Mucosa of descending colon (tissue), 3 donors: Measurements from ENCODE around the gene SRGAP3. TPM values are rescaled to one million over a fixed set of nuclear protein-coding genes. Genes with fewer than 3 reads are reported as not detected.

Source experiments
- ATAC-seq: fragments of 200-7000 bp; cut with Tn5 transposase; one replicate; pipeline ENCODE4 v1.9.1; 2020; ENCODE audit warnings: mild to moderate bottlenecking, moderate library complexity
- DNase-seq, 3 donors: peaks; one replicate each; pipeline ENCODE4 v3.0.0-alpha.2; 2020
- H3K36me3 ChIP-seq: fragments of 200-600 bp; one replicate; pipeline ENCODE4 v1.8.0; 2021; ENCODE audit warnings: low read depth, mild to moderate bottlenecking
- H3K4me1 ChIP-seq: fragments of 200-600 bp; one replicate; pipeline ENCODE4 v1.8.0; 2021; ENCODE audit warnings: low read depth, mild to moderate bottlenecking
- H3K4me3 ChIP-seq: fragments of 200-600 bp; one replicate; pipeline ENCODE4 v1.8.0; 2021; ENCODE audit warnings: mild to moderate bottlenecking
- H3K9me3 ChIP-seq: fragments of 200-600 bp; one replicate; pipeline ENCODE4 v1.8.0; 2021; ENCODE audit warnings: mild to moderate bottlenecking
- intact Hi-C, 2 donors: fragments of 100-400 bp; cut with DNase I in 1 of 2; cut with micrococcal nuclease in 1 of 2; formaldehyde crosslinking; loops; one replicate each; pipeline versions ENCODE4 v1.11.0 to v1.11.1; 2022; cut with DNase I, micrococcal nuclease
- total RNA-seq, 3 donors: library from RNA; stranded (reverse); fragmentation: NEBNext Ultra II Directional in 2 of 3; extraction: Animal tissue kit (Norgen Biotek cat#: 25700) in 2 of 3; gene quantifications; one replicate each; pipeline versions ENCODE4 v1.2.1 to v1.2.4, GENCODE V29; 2021 to 2023
- TF ChIP-seq, protein P1 (sequence below): fragments of 200-600 bp; IDR thresholded peaks from one replicate; pipeline ENCODE4 v1.8.0; 2022; ENCODE audit warnings: antibody characterized with exemption, mild to moderate bottlenecking
- donor health status: DM: no; HTN: no; CAD: no; lungs with moderate emphysema.
- donor health status: DM: no; HTN: no; CAD: no.
- donor health status: DM: no; HTN: yes; CAD: no.

The SRGAP3 gene
- total RNA-seq, 3 donors from 2014 or later: 6.4 to 9.0 (median 8.6) TPM

DNA sequence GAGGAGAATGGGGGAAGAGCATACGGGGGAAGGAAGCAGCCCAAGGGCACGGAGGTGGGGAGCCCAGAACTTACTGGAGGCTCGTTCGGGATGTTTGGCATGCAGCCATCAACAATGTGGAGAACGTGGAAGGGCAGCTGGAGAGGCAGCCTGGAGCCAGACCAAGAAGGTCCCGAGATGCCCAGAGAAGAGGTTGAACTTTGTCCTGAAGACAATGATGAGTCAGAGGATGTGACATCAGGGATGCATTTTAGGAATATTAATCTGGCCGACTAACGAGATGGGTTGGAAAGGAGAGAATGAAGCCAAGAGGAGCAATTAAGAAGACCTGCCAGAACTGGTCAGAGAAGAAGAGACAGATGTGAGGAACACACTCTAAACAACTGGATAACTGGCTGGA, 98.2 kb downstream of the SRGAP3 start:
- intact Hi-C loops: no loop called here

GRCh38 chr3:9149566-9149965, 99.9 kb downstream of the SRGAP3 start:
- DNase-seq (no peak), ATAC-seq (no peak)

More for the DNA sequence above, 98.2 kb downstream of the SRGAP3 start:
- no peak overlapping the region for H3K4me3 ChIP-seq
- ATAC-seq (no peak), DNase-seq (no peak)
- TF ChIP-seq, protein P1, sequence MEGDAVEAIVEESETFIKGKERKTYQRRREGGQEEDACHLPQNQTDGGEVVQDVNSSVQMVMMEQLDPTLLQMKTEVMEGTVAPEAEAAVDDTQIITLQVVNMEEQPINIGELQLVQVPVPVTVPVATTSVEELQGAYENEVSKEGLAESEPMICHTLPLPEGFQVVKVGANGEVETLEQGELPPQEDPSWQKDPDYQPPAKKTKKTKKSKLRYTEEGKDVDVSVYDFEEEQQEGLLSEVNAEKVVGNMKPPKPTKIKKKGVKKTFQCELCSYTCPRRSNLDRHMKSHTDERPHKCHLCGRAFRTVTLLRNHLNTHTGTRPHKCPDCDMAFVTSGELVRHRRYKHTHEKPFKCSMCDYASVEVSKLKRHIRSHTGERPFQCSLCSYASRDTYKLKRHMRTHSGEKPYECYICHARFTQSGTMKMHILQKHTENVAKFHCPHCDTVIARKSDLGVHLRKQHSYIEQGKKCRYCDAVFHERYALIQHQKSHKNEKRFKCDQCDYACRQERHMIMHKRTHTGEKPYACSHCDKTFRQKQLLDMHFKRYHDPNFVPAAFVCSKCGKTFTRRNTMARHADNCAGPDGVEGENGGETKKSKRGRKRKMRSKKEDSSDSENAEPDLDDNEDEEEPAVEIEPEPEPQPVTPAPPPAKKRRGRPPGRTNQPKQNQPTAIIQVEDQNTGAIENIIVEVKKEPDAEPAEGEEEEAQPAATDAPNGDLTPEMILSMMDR: no peak
- no peaks in the 10 kb centered on the region for H3K36me3 ChIP-seq
- H3K9me3 ChIP-seq: peaks cover 18% of the 10 kb centered on the region
- no peaks in the 10 kb centered on the region for H3K4me1 ChIP-seq

GRCh38 chr3:9147896-9148266, 101.6 kb downstream of the SRGAP3 start:
- H3K4me3 ChIP-seq: no peak overlapping the region
- TF ChIP-seq, protein P1: no peak
- no peak for ATAC-seq

More at GRCh38 chr3:9149566-9149965, 99.9 kb downstream of the SRGAP3 start:
- Histone ChIP-seq H3K4me1 (no peaks in the 10 kb centered on the region), H3K36me3 (no peaks in the 10 kb centered on the region), H3K9me3 (peaks cover 18% of the 10 kb centered on the region), H3K4me3 (no peak overlapping the region)
- intact Hi-C loops: no loop called here
- TF ChIP-seq, protein P1: no peak

DNA sequence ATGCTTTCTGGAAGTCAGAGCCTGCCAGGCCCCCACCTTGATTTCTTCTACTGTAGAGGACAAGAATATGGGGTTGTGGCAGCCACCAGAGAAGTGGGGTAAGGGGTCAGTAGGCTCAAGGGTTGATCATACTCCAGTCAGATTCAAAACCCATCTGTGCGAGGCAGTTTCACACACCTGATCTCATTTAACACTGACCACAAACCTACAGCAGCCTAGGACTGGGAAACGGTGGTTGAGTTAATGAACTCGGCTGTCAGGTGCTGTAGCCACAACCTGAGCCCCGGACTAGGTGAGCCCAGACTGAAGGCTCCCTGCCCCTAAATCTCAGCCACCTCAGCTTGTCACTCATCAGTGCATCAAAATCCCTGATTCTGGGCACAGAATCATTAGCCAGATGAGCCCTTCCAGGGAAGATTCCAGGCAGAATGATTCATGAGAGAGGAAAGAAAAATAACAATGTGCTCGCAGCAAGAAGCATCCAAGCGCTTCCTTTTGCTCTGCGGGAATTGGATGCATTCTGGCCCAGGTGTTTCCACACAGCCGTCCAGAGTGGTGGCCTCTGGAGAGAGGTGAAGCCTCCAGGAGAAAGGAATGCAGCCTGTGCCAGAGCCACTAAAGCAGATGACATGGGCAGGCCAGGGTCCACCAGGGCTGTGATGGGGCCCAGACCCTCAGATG, 102.1 kb downstream of the SRGAP3 start:
- TF ChIP-seq, protein P1: no peak
- DNase-seq: no peak
- Histone ChIP-seq H3K4me3 (no peak overlapping the region), H3K9me3 (peaks cover 18% of the 10 kb centered on the region), H3K36me3 (no peaks in the 10 kb centered on the region), H3K4me1 (no peaks in the 10 kb centered on the region)
- intact Hi-C loops: no loop called here
- ATAC-seq: peak; percentile 17

More at GRCh38 chr3:9147896-9148266, 101.6 kb downstream of the SRGAP3 start:
- intact Hi-C loops: no loop called here
- Histone ChIP-seq H3K4me1 (no peaks in the 10 kb centered on the region), H3K36me3 (no peaks in the 10 kb centered on the region), H3K9me3 (peaks cover 18% of the 10 kb centered on the region)
- DNase-seq: no peak

- Histone ChIP-seq H3K36me3 (no peaks in the 10 kb centered on the region), H3K4me3 (no peak overlapping the region), H3K4me1 (no peaks in the 10 kb centered on the region), H3K9me3 (peaks cover 14% of the 10 kb centered on the region)
- TF ChIP-seq, protein P1: no peak
- intact Hi-C loops: no loop called here
- ATAC-seq: peak; percentile 56
- peak in 1 of 3 donors; percentile 37 for DNase-seq
Observed at GRCh38 chr3:9146367-9147071, 102.9 kb downstream of the SRGAP3 start.
